Midbrain (tissue), 1 donor: ENCODE measurements around the gene LRP4.
A peak's percentile ranks its signal among the peaks of the same experiment; 100 is the strongest.
"Not testable (repeated sequence)": the region's sequence is repeated elsewhere in the genome, so short reads cannot be mapped to it uniquely, and the experiment has no call there.

Source experiments
- DNase-seq: peaks from one replicate; lab custom pipeline; 2025; lab: John Stamatoyannopoulos, UW

LRP4 gene

GRCh38 chr11:46927928-46928327, 9.6 kb upstream of the LRP4 start:
- not testable (repeated sequence) for DNase-seq

DNA sequence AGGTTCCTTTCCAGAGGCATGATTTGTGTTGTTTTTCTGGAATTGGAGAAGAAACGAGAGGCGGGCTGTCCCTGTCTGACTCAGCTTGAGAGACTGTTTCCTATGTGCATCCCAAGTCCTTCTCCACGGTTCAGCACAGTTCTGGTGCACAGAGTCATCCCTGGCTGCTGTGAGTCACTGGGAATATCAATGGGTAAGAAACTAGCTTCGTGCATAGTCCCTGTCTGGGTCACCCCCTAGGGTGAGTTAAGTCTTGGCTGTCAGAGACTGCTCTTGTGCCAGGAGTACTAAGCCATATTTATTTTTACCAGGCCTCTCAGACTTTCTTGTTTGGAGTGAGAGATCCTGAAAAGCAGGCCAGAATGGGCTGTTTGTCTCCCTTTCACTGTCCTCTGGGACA, 2.4 kb upstream of the LRP4 start:
- peak; percentile 22 for DNase-seq

DNA sequence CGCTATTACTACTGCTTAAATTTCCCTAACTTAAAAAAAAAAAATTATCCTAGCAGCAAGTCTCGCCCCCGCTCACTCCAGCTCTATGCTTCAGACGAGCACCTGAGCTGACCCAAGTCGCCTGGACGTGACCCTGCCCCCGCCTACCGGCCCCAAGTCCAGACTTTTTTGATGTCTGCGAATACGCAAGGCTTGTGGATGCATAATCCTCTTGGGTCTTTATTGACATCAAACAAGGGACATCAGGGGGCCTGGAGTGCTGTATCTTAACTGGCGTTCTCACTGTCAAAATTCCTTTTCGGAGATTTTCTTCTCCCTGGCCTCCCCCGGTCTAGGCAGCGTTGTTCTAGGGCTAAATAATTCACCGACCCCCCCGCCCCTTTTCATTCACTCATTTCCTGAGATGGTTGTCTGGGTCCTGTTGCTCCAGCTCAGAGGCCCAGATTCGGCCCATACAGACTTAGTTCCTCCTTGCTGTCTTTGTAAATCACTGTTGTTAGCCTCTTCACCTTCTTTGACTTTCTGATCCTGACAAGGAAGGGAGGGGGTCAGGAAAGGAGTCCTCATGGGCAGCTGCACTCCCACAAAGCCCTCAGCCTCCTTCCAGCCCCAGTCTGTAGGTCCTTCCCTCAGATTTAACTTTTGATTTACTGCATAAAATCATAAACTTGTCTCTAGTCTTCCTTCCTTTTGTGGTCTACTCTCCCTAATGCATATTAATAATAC, 601 bp upstream of the LRP4 start:
- no peak for DNase-seq

GRCh38 chr11:46917762-46918082, 628 bp downstream of the LRP4 start:
- DNase-seq, result no peak

DNA sequence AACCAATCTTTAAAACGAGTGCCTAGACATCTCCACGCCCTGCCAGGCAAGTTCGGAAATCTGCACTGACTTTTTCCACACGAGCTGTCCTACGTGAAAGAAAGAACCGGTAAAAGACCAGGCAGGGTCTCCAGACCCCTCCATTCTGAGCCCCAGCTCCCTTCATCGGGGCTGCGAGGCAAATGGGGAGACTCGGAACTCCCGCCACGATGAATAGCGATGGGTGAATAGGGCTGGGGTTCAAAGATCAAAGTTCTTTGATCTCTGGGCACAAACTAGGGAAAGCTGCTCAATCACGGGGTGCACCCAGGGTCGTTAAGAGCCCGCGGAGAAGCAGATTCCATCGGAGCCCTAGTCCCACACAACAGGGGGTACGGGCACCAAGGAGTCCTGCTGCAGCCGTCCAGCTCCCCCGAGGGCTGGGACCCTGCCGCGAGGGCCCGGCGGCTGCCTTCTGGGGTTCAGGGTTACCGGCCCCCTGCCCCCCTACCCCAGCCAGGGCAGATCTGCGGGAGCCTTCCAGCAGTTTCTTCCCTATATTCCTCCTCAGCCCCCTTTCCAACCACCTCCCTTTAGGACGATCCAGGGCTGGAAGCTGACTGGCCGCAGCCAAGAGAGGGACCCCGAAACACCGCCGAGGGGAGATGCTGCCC, 1.1 kb downstream of the LRP4 start:
- DNase-seq, result no peak

- peak; percentile 65 for DNase-seq
Observed at GRCh38 chr11:46916286-46917108, 1.9 kb downstream of the LRP4 start.

DNA sequence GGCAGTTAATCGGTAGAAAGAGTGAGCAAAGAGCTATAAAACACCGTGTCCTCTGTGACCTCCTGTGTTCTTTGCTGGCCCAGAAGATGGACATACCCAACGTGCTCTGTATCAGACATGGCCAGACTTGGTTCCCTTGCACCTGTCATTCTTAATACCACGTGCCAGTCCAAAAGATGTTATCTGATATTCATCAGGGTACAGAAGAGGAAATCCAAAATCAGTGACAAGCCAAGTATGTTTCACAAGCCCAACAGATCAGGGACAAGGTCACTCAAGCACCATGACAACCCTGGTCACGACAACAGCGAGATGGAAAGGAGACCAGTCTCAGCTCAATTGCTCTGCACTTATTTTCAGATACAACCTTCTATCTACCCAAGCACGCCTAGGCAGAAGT, 3.4 kb downstream of the LRP4 start:
- no peak for DNase-seq

- DNase-seq, result no peak
Observed at GRCh38 chr11:46914363-46914762, 4.0 kb downstream of the LRP4 start.

DNA sequence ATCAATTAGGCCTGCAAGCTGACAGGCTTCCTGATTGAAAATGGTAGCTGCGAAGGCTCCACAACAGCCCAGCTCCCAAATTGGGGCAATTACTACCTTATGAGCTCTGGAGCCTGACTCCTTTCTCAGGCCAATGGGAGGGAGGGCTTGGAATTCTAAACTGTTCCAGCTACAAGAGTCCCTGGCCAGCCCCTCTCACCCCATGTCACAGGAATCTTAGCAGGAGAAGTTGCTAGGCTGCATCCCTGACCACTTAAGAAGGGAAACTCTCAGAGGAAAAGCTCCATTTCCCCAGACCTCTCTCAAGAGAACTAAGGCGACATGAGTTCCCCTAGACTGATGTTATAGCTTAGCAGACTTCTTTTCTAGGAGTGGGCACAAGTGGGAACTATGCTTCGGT, 4.9 kb downstream of the LRP4 start:
- no peak for DNase-seq

- peak; percentile 42 for DNase-seq
Observed at GRCh38 chr11:46912526-46913150, 5.7 kb downstream of the LRP4 start.

DNA sequence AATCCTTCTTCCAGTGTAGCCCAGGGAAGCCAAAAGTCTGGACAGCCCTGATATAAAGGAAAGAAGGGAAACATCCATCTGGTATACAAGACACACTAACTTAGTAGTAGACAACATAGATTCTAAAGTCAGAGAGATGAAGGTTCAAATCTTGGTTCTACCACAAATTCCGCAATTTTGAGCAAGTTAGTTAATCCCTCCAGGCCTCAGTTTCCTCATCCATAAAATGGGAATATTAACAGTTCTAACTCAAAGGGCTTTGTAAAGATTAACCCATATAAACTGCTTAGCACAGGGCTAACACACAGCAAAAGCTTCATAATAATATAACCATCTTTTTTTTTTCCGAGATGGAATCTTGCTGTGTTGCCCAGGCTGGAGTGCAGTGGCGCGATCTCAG, 10.7 kb downstream of the LRP4 start:
- no peak for DNase-seq

- peak; percentile 40 for DNase-seq
Observed at GRCh38 chr11:46906609-46907041, 11.7 kb downstream of the LRP4 start.

DNA sequence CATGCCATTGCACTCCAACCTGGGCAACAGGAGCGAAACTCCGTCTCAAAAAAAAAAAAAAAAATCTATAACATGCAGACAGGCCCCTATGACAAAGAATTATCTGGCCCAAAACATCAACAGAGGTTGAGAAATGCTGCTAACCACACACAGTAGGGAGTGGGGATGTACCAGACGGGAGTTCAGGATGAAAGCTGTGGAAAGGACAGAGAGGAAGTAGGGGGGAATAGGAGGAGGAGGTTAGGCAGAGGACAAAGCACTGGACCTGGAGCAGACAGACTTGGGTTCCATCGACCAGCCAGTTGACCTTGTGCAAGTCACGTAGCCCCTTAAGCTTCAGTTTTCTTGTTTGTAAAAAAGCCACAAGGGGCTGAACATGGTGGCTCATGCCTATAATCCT, 12.5 kb downstream of the LRP4 start:
- DNase-seq, result no peak

DNA sequence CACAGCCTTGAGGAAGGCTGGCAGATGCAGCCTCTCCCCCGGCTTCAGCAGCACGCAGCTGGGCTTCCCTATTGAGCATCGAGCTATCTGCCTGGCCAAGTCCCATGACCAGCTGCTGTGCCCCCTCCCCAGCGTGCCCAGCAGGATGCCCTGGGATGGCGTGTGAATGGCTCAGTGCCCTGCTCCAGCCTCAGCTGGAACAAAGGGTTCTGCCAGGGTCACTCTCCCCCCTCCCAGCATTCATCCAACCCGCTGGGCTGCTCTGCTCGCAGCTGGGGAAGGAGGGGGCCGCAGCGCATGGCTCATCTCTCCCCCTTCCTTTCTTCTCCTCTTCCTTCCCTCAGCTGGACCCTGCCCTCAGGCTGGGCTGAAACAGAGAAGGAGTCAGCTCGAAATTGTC, 14.5 kb downstream of the LRP4 start:
- peak; percentile 98 for DNase-seq

DNA sequence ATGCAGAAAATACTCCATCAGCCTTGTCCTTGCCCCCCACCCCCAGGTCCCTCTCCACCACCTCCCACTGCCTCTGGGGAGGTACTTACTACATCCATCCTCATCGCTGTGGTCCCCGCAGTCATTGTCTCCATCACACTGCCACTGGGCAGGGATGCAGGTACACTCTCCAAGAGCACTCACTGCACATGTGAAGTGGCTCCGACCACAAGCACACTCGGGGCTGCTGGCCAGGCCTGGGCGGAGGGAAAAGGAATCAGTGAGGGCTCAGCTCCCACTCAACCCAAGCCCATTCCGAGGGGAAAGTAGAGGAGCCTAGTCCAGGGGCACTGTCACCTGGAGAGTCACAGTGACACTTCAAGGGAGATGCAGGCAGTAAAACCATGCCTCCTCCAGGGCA, 15.7 kb downstream of the LRP4 start:
- no peak for DNase-seq

DNA sequence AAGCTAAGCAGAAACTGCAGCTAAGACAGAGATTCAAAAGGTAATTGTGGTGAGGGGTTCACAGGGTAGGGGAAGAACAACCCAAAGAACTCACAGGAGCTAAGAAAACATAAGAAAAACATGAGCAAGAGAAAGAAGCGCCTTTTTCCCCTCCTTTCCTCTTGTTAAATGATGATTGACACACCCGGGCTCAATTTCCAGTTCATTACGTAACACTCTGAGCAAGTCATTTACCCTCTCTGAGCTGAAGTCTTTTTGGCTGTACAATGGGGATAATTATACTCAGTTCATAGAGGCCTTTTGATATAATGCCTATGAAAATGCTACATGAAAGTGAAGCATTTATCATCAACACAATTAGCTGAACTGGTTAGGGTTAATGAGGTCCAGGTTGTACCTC, 17.2 kb downstream of the LRP4 start:
- peak; percentile 20 for DNase-seq

DNA sequence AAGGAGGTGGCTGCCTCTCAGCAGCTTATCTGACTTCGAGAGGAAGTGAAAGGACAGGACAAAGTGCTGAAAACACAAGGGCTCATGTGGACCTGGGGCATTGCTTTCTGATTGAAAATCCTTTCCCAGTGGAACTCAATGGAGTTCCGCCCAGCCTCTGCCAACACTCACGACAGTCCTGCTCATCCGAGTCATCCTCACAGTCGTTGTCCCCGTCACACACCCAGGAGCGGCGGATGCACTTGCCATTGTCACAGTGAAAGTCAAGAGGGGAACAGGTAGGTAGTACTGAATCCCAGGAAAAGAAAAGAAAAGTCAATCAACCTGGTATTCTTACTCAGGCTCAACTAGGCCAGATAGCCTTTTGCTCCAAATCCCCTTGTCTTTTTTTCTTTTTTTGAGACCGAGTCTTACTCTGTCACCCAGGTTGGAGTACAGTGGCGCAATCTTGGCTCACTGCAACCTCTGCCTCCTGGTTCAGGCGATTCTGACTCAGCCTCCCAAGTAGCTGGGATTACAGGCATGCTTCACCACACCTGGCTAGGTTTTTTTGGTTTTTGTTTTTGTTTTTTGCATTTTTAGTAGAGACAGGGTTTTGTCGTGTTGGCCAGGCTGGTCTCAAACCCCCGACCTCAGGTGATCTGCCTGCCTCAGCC, 18.1 kb downstream of the LRP4 start:
- DNase-seq, result no peak

GRCh38 chr11:46899501-46900025, 18.8 kb downstream of the LRP4 start:
- DNase-seq, result no peak

GRCh38 chr11:46898396-46899095, 19.8 kb downstream of the LRP4 start:
- DNase-seq, result no peak

GRCh38 chr11:46896719-46897406, 21.5 kb downstream of the LRP4 start:
- DNase-seq, result peak; percentile 26

GRCh38 chr11:46895821-46896220, 22.5 kb downstream of the LRP4 start:
- DNase-seq, result peak; percentile 54
